K562 (cell line): ENCODE measurements around the gene ABCB4. TPM values are rescaled to one million over a fixed set of nuclear protein-coding genes. Genes with fewer than 3 reads are reported as not detected.

Experiments used
- BDP1 ChIP-seq: IDR thresholded peaks from 3 replicates; pipeline ENCODE4 v1.6.1; 2011; ENCODE audit not compliant: insufficient read length, insufficient read depth
- BRD9 ChIP-seq: fragments of 450-650 bp; IDR thresholded peaks from 2 replicates; pipeline ENCODE4 v1.6.1; 2018; ENCODE audit warnings: low read depth; ENCODE audit not compliant: partially characterized antibody
- CREB3 ChIP-seq: fragments of 450-650 bp; conservative IDR thresholded peaks from 2 replicates; pipeline ENCODE4 v1.6.1; 2016; ENCODE audit warnings: missing genetic modification characterization, low read depth, mild to moderate bottlenecking, missing compliant biosample characterization, moderate library complexity
- DDX20 ChIP-seq: fragments of 450-650 bp; IDR thresholded peaks from 2 replicates; pipeline ENCODE4 v1.6.1; 2016; ENCODE audit warnings: missing genetic modification characterization, low read depth, mild to moderate bottlenecking, missing compliant biosample characterization, moderate library complexity
- GABPA ChIP-seq: fragments of 200-800 bp; sonication (Bioruptor generic); conservative IDR thresholded peaks from 2 replicates; pipeline ENCODE4 v1.6.1; 2016; ENCODE audit warnings: low read depth, missing genetic modification characterization, missing compliant biosample characterization
- HOXB6 ChIP-seq: fragments of 250-450 bp; sonication (Bioruptor Pico); IDR thresholded peaks from 2 replicates; pipeline ENCODE4 v1.5.1; 2022; ENCODE audit warnings: mild to moderate bottlenecking, borderline replicate concordance
- IRF1 ChIP-seq: sonication (generic); formaldehyde crosslinking; IDR thresholded peaks from 2 replicates; pipeline ENCODE4 v1.8.0; 2022; ENCODE audit warnings: missing genetic modification reagents, mild to moderate bottlenecking, borderline replicate concordance
- LARP7 ChIP-seq: fragments of 450-650 bp; IDR thresholded peaks from 2 replicates; pipeline ENCODE4 v1.6.1; 2016
- MLLT1 ChIP-seq, 2 experiments: fragments of 450-650 bp; IDR thresholded peaks; 2 replicates each; pipeline ENCODE4 v1.6.1; 2016
- POLR2AphosphoS5 ChIP-seq: IDR thresholded peaks from 2 replicates; pipeline ENCODE4 v1.6.1; 2011; ENCODE audit warnings: mild to moderate bottlenecking, low read depth, low read length, moderate library complexity; ENCODE audit not compliant: control insufficient read depth, insufficient read depth
- POLR2H ChIP-seq: IDR thresholded peaks from 2 replicates; pipeline ENCODE4 v1.6.1; 2016; ENCODE audit warnings: missing genetic modification characterization, low read depth, mild to moderate bottlenecking, control low read depth, missing compliant biosample characterization, moderate library complexity
- POLR3G ChIP-seq: IDR thresholded peaks from 2 replicates; pipeline ENCODE4 v1.6.1; 2011; ENCODE audit not compliant: insufficient read length, insufficient replicate concordance; ENCODE audit errors: extremely low read depth
- RBM17 ChIP-seq: fragments of 200-400 bp; formaldehyde crosslinking; IDR thresholded peaks from 2 replicates; pipeline ENCODE4 v1.6.1; 2017; ENCODE audit warnings: low read depth, mild to moderate bottlenecking, low read length, borderline replicate concordance
- RFX1 ChIP-seq: fragments of 450-650 bp; IDR thresholded peaks from 2 replicates; pipeline ENCODE4 v1.6.1; 2016; ENCODE audit warnings: mild to moderate bottlenecking, moderate library complexity
- SMAD4 ChIP-seq: fragments of 250-450 bp; sonication (Bioruptor Pico); conservative IDR thresholded peaks from 2 replicates; pipeline ENCODE4 v1.8.0; 2021; ENCODE audit warnings: inconsistent platforms, mild to moderate bottlenecking, moderate library complexity
- SRF ChIP-seq, 2 experiments: fragments of 250-450, 450-650 bp in 1 of 2; sonication (Bioruptor Pico) in 1 of 2; sonication (generic) in 1 of 2; formaldehyde crosslinking; IDR thresholded peaks; 2 replicates each; pipeline versions ENCODE4 v1.5.0 to v1.5.1; 2020 to 2022; ENCODE audit warnings: mild to moderate bottlenecking in 1 of 2, missing genetic modification reagents in 1 of 2
- SRSF9 ChIP-seq: fragments of 200-400 bp; formaldehyde crosslinking; IDR thresholded peaks from 2 replicates; pipeline ENCODE4 v1.6.1; 2017; ENCODE audit warnings: low read depth, low read length, borderline replicate concordance
- TBP ChIP-seq: optimal IDR thresholded peaks from 2 replicates; pipeline ENCODE3; 2011; ENCODE audit warnings: low read depth, low read length, improper control_type of control experiment
- TRIM24 ChIP-seq, 2 experiments: fragments of 450-650 bp; IDR thresholded peaks; 2 replicates each; pipeline ENCODE4 v1.6.1; 2016
- ZBTB1 ChIP-seq: sonication (generic); formaldehyde crosslinking; IDR thresholded peaks from 2 replicates; pipeline ENCODE4 v1.8.1; 2023; ENCODE audit warnings: missing genetic modification reagents, low read depth, mild to moderate bottlenecking, borderline replicate concordance
- ZEB2 ChIP-seq: fragments of 450-650 bp; IDR thresholded peaks from 2 replicates; pipeline ENCODE4 v1.6.1; 2016
- ZNF280A ChIP-seq: fragments of 450-650 bp; IDR thresholded peaks from 2 replicates; pipeline ENCODE4 v1.6.1; 2018; ENCODE audit warnings: mild to moderate bottlenecking, low read depth; ENCODE audit not compliant: partially characterized antibody
- ZNF766 ChIP-seq: fragments of 200-800 bp; sonication (Bioruptor generic); conservative IDR thresholded peaks from 2 replicates; pipeline ENCODE4 v1.6.1; 2016; ENCODE audit warnings: missing genetic modification characterization, missing compliant biosample characterization
- ZNF79 ChIP-seq: fragments of 250-450 bp; sonication (Bioruptor Pico); IDR thresholded peaks from 2 replicates; pipeline ENCODE4 v1.4.0; 2020; ENCODE audit warnings: low read depth, mild to moderate bottlenecking, moderate library complexity
- polyA plus RNA-seq, 8 experiments: library from polyadenylated mRNA; depleted of rRNA in 4 of 8; stranded (reverse) in 5 of 8; unstranded in 3 of 8; fragments of >200 nt; fragmentation: Nextera tagmentation in 2 of 8; fragmentation: Illumina TruSeq in 1 of 8; extraction: Ambion mirVana in 2 of 8; extraction: Trizol in 1 of 8; gene quantifications; 2 replicates each; pipeline versions ENCODE4 v1.2.1 to v1.2.3, GENCODE V29; 2011 to 2014; ENCODE audit warnings: inconsistent platforms in 1 of 8, missing spikeins in 1 of 8
- total RNA-seq, 7 experiments: library from RNA; depleted of rRNA in 6 of 7; stranded (reverse); fragments of >200 nt in 6 of 7; fragmentation: Illumina TruSeq in 2 of 7; extraction: Trizol in 2 of 7; gene quantifications; 2 replicates each; pipeline versions ENCODE4 v1.2.1 to v1.2.3, GENCODE V29; 2011 to 2021; ENCODE audit warnings: low replicate concordance in 1 of 7

Gene ABCB4
- total and polyA plus RNA-seq, 9 of the 15 experiments (the other 6 are each of a cell fraction or from before 2014, with no cell fraction given), result 0.06 to 0.73 (median 0.40) TPM

- TF ChIP-seq GABPA (tag) (no peak), TRIM24 (IDR thresholded peaks at IDR 0.05) (peak; percentile 59 to 70; a peak in 3 of 4 replicates), ZNF79 (CRISPR knock-in tag) (no peak), RBM17 (no peak), ZEB2 (no peak), BRD9 (no peak), POLR2H (tag) (no peak), SRSF9 (no peak), ZNF280A (no peak), SMAD4 (CRISPR knock-in tag) (0 out of 2 replicates have a peak, but pooled peaks have one; percentile 12), LARP7 (no peak), RFX1 (no peak), DDX20 (tag) (no peak), POLR2AphosphoS5 (peak; percentile 52; the same call in 1 of the 2 replicates), CREB3 (no peak), SRF (CRISPR knock-in tag; IDR thresholded peaks at IDR 0.05) (no peak), POLR3G (no peak), BDP1 (no peak), HOXB6 (CRISPR knock-in tag) (no peak), IRF1 (CRISPR knock-in tag) (no peak), MLLT1 (IDR thresholded peaks at IDR 0.05) (no peak), TBP (no peak), ZBTB1 (CRISPR knock-in tag) (no peak), ZNF766 (CRISPR knock-in tag) (0 out of 2 replicates have a peak, but pooled peaks have one; percentile 17)
Measured at GRCh38 chr7:87356448-87356847, 119.0 kb downstream of the ABCB4 start (continued).
